ENCODE results near the gene LMF1.

LMF1 gene

GRCh38 chr16:924806-925205 lies 46.0 kb downstream of the LMF1 start:
- no peak overlapping the region for H3K27ac ChIP-seq (ENCODE audit: poor library complexity, severe bottlenecking)
- DNase-seq (ENCODE audit: low spot score) (no peak), ATAC-seq (ENCODE audit: low read depth) (no peak)
- no peak overlapping the region for H3K4me3 ChIP-seq (ENCODE audit: severe bottlenecking)
- no peaks in the 10 kb centered on the region for H3K27me3 ChIP-seq (ENCODE audit: insufficient read depth, poor library complexity, severe bottlenecking)
- no peaks in the 10 kb centered on the region for H3K4me1 ChIP-seq (ENCODE audit: insufficient read depth, poor library complexity, severe bottlenecking)
- no peak for TF ChIP-seq CTCF (IDR thresholded peaks at IDR 0.05; ENCODE audit: poor library complexity, severe bottlenecking)
- H3K9me3 ChIP-seq (ENCODE audit: severe bottlenecking) = no peaks in the 10 kb centered on the region
- H3K36me3 ChIP-seq (ENCODE audit: low read depth) = no peaks in the 10 kb centered on the region

GRCh38 chr16:924063-924462 lies 46.7 kb downstream of the LMF1 start:
- Histone ChIP-seq H3K4me3 (ENCODE audit: severe bottlenecking) (no peak overlapping the region), H3K27ac (ENCODE audit: poor library complexity, severe bottlenecking) (no peak overlapping the region), H3K9me3 (ENCODE audit: severe bottlenecking) (no peaks in the 10 kb centered on the region), H3K36me3 (ENCODE audit: low read depth) (no peaks in the 10 kb centered on the region), H3K27me3 (ENCODE audit: insufficient read depth, poor library complexity, severe bottlenecking) (no peaks in the 10 kb centered on the region), H3K4me1 (ENCODE audit: insufficient read depth, poor library complexity, severe bottlenecking) (no peaks in the 10 kb centered on the region)
- no peak for TF ChIP-seq CTCF (IDR thresholded peaks at IDR 0.05; ENCODE audit: poor library complexity, severe bottlenecking)
- DNase-seq (ENCODE audit: low spot score) (no peak), ATAC-seq (ENCODE audit: low read depth) (no peak)

GRCh38 chr16:923184-923583 lies 47.6 kb downstream of the LMF1 start:
- Histone ChIP-seq H3K4me3 (ENCODE audit: severe bottlenecking) (no peak overlapping the region), H3K4me1 (ENCODE audit: insufficient read depth, poor library complexity, severe bottlenecking) (no peaks in the 10 kb centered on the region), H3K36me3 (ENCODE audit: low read depth) (no peaks in the 10 kb centered on the region), H3K27ac (ENCODE audit: poor library complexity, severe bottlenecking) (no peak overlapping the region), H3K9me3 (ENCODE audit: severe bottlenecking) (no peaks in the 10 kb centered on the region), H3K27me3 (ENCODE audit: insufficient read depth, poor library complexity, severe bottlenecking) (no peaks in the 10 kb centered on the region)
- no peak for TF ChIP-seq CTCF (IDR thresholded peaks at IDR 0.05; ENCODE audit: poor library complexity, severe bottlenecking)
- no peak for DNase-seq (ENCODE audit: low spot score)
- no peak for ATAC-seq (ENCODE audit: low read depth)

GRCh38 chr16:922051-922450 lies 48.7 kb downstream of the LMF1 start:
- no peaks in the 10 kb centered on the region for H3K36me3 ChIP-seq (ENCODE audit: low read depth)
- H3K4me3 ChIP-seq (ENCODE audit: severe bottlenecking) = no peak overlapping the region
- ATAC-seq (ENCODE audit: low read depth) = no peak
- no peaks in the 10 kb centered on the region for H3K9me3 ChIP-seq (ENCODE audit: severe bottlenecking)
- no peaks in the 10 kb centered on the region for H3K4me1 ChIP-seq (ENCODE audit: insufficient read depth, poor library complexity, severe bottlenecking)
- no peak for DNase-seq (ENCODE audit: low spot score)
- no peak for TF ChIP-seq CTCF (IDR thresholded peaks at IDR 0.05; ENCODE audit: poor library complexity, severe bottlenecking)
- no peaks in the 10 kb centered on the region for H3K27me3 ChIP-seq (ENCODE audit: insufficient read depth, poor library complexity, severe bottlenecking)
- no peak overlapping the region for H3K27ac ChIP-seq (ENCODE audit: poor library complexity, severe bottlenecking)

- no peaks in the 10 kb centered on the region for H3K27me3 ChIP-seq (ENCODE audit: insufficient read depth, poor library complexity, severe bottlenecking)
- no peak for TF ChIP-seq CTCF (IDR thresholded peaks at IDR 0.05; ENCODE audit: poor library complexity, severe bottlenecking)
- H3K27ac ChIP-seq (ENCODE audit: poor library complexity, severe bottlenecking) = no peak overlapping the region
- DNase-seq (ENCODE audit: low spot score) (peak; percentile 44), ATAC-seq (ENCODE audit: low read depth) (no peak)
- no peaks in the 10 kb centered on the region for H3K36me3 ChIP-seq (ENCODE audit: low read depth)
- H3K9me3 ChIP-seq (ENCODE audit: severe bottlenecking) = no peaks in the 10 kb centered on the region
- no peaks in the 10 kb centered on the region for H3K4me1 ChIP-seq (ENCODE audit: insufficient read depth, poor library complexity, severe bottlenecking)
- H3K4me3 ChIP-seq (ENCODE audit: severe bottlenecking) = no peak overlapping the region
Observed at GRCh38 chr16:921321-921905, 49.4 kb downstream of the LMF1 start.

Measured in RWPE2 (cell line).